Ureter (tissue), 1 donor: ENCODE results near the gene HBG2. TPM values are rescaled to one million over a fixed set of nuclear protein-coding genes. Genes with fewer than 3 reads are reported as not detected.
"Not testable (repeated sequence)": the region's sequence is repeated elsewhere in the genome, so short reads cannot be mapped to it uniquely, and the experiment has no call there.

ENCODE experiments used
- DNase-seq: peaks from one replicate; pipeline ENCODE4 v3.0.0-alpha.2; 2020; ENCODE audit warnings: low spot score
- total RNA-seq: library from RNA; stranded (reverse); gene quantifications from one replicate; pipeline ENCODE4 v1.2.4, GENCODE V29; 2023
- donor health status: DM: yes; HTN: yes; CAD: no.

Gene HBG2
- total RNA-seq, 1 donor from 2014 or later: not detected

- DNase-seq: not testable (repeated sequence)
Measured at GRCh38 chr11:5249807-5250396, 4.7 kb downstream of the HBG2 start, which contains the start of gene HBG1. TSS of gene HBG1 (minus strand) at chr11:5249857. CDS start at chr11:5249804, 53 bp downstream.

- DNase-seq: not testable (repeated sequence)
Measured at GRCh38 chr11:5248498-5248897, 6.1 kb downstream of the HBG2 start.

GRCh38 chr11:5247472-5248192 lies 6.9 kb downstream of the HBG2 start:
- no peak for DNase-seq

- DNase-seq: no peak
Measured at GRCh38 chr11:5246772-5247471, 7.7 kb downstream of the HBG2 start.

GRCh38 chr11:5245155-5245554 lies 9.4 kb downstream of the HBG2 start:
- no peak for DNase-seq

GRCh38 chr11:5243816-5244180 lies 10.8 kb downstream of the HBG2 start:
- no peak for DNase-seq

GRCh38 chr11:5242933-5243815 lies 11.4 kb downstream of the HBG2 start:
- no peak for DNase-seq

GRCh38 chr11:5242208-5242607 lies 12.4 kb downstream of the HBG2 start:
- no peak for DNase-seq

- no peak for DNase-seq
Measured at GRCh38 chr11:5241458-5241857, 13.1 kb downstream of the HBG2 start.

GRCh38 chr11:5240458-5240857 lies 14.1 kb downstream of the HBG2 start:
- DNase-seq: no peak

GRCh38 chr11:5240056-5240455 lies 14.5 kb downstream of the HBG2 start:
- DNase-seq: no peak

GRCh38 chr11:5239046-5239445 lies 15.5 kb downstream of the HBG2 start:
- DNase-seq: no peak

GRCh38 chr11:5238486-5238885 lies 16.1 kb downstream of the HBG2 start:
- DNase-seq: no peak

- no peak for DNase-seq
Measured at GRCh38 chr11:5237420-5237819, 17.2 kb downstream of the HBG2 start.

GRCh38 chr11:5235364-5236095 lies 19.1 kb downstream of the HBG2 start:
- no peak for DNase-seq

GRCh38 chr11:5234381-5234834 lies 20.2 kb downstream of the HBG2 start, which contains the start of gene HBD:
TSS of gene HBD (minus strand) at chr11:5234483. CDS start at chr11:5234433, 50 bp downstream.
- no peak for DNase-seq

GRCh38 chr11:5233307-5233706 lies 21.3 kb downstream of the HBG2 start:
- DNase-seq: no peak

- DNase-seq: no peak
Measured at GRCh38 chr11:5232821-5233220, 21.8 kb downstream of the HBG2 start.

- no peak for DNase-seq
Measured at GRCh38 chr11:5232176-5232575, 22.4 kb downstream of the HBG2 start.

GRCh38 chr11:5231111-5231510 lies 23.5 kb downstream of the HBG2 start:
- no peak for DNase-seq

- no peak for DNase-seq
Measured at GRCh38 chr11:5230266-5230665, 24.3 kb downstream of the HBG2 start.
